Uterus (tissue), 2 donors: ENCODE data around the gene SMAP1.

Experiments
- POLR2A ChIP-seq, 2 donors: fragments of 450-650 bp; IDR thresholded peaks; one replicate each; pipeline ENCODE4 v1.6.1; 2016; ENCODE audit warnings: antibody characterized with exemption in 2 of 2, mild to moderate bottlenecking in 1 of 2, moderate library complexity in 1 of 2
- TF ChIP-seq, protein P1 (sequence below), 4 experiments: fragments of 200-600 bp in 2 of 4; fragments of 450-650 bp in 2 of 4; sonication (generic) in 2 of 4; IDR thresholded peaks; one replicate each; pipeline ENCODE4 v1.5.1; 2016 to 2019; ENCODE audit warnings: antibody characterized with exemption in 4 of 4, mild to moderate bottlenecking in 2 of 4, moderate library complexity in 1 of 4

GRCh38 chr6:70753870-70754380 lies 86.2 kb downstream of the SMAP1 start:
- TF ChIP-seq, protein P1, sequence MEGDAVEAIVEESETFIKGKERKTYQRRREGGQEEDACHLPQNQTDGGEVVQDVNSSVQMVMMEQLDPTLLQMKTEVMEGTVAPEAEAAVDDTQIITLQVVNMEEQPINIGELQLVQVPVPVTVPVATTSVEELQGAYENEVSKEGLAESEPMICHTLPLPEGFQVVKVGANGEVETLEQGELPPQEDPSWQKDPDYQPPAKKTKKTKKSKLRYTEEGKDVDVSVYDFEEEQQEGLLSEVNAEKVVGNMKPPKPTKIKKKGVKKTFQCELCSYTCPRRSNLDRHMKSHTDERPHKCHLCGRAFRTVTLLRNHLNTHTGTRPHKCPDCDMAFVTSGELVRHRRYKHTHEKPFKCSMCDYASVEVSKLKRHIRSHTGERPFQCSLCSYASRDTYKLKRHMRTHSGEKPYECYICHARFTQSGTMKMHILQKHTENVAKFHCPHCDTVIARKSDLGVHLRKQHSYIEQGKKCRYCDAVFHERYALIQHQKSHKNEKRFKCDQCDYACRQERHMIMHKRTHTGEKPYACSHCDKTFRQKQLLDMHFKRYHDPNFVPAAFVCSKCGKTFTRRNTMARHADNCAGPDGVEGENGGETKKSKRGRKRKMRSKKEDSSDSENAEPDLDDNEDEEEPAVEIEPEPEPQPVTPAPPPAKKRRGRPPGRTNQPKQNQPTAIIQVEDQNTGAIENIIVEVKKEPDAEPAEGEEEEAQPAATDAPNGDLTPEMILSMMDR (IDR thresholded peaks at IDR 0.05) = no peak
- TF ChIP-seq POLR2A (IDR thresholded peaks at IDR 0.05) = no peak
